H1 (cell line): ENCODE results near the gene OR52M1.

Experiments
- CEBPB ChIP-seq: IDR thresholded peaks from 2 replicates; pipeline ENCODE4 v1.6.1; 2012; ENCODE audit warnings: low read depth, low read length
- EP300 ChIP-seq, 2 experiments: IDR thresholded peaks; 1 replicate in 1 of 2; 2 replicates in 1 of 2; pipeline ENCODE4 v1.6.1; 2011 to 2012; ENCODE audit warnings: low read depth in 2 of 2, low read length in 2 of 2, mild to moderate bottlenecking in 2 of 2, borderline replicate concordance in 1 of 2, inconsistent platforms in 1 of 2, moderate library complexity in 1 of 2
- EZH2 ChIP-seq: fragments of 200-600 bp; sonication (generic); IDR thresholded peaks from 2 replicates; pipeline ENCODE4 v1.7.1; 2012; ENCODE audit warnings: low read depth, mild to moderate bottlenecking, moderate library complexity, low read length, inconsistent platforms; ENCODE audit not compliant: severe bottlenecking
- JUN ChIP-seq: IDR thresholded peaks from 2 replicates; pipeline ENCODE4 v1.6.1; 2011; ENCODE audit warnings: low read depth, mild to moderate bottlenecking, improper control_type of control experiment, low read length
- KDM1A ChIP-seq: fragments of 200-600, 300-600 bp; sonication (generic); IDR thresholded peaks from 2 replicates; pipeline ENCODE4 v1.7.1; 2016; ENCODE audit warnings: mild to moderate bottlenecking, low read length, borderline replicate concordance
- NRF1 ChIP-seq: IDR thresholded peaks from 2 replicates; pipeline ENCODE4 v1.6.1; 2011; ENCODE audit warnings: mild to moderate bottlenecking, low read depth, low read length, improper control_type of control experiment
- SP1 ChIP-seq: IDR thresholded peaks from 2 replicates; pipeline ENCODE4 v1.6.1; 2011; ENCODE audit warnings: low read depth, low read length
- TAF1 ChIP-seq: IDR thresholded peaks from 2 replicates; pipeline ENCODE4 v1.6.1; 2011; ENCODE audit warnings: mild to moderate bottlenecking, low read depth, low read length
- YY1 ChIP-seq: IDR thresholded peaks from 2 replicates; pipeline ENCODE4 v1.6.1; 2011; ENCODE audit warnings: low read depth, mild to moderate bottlenecking, low read length
- TF ChIP-seq, protein P1 (sequence below), 3 experiments: IDR thresholded peaks; 1 replicate in 2 of 3; 2 replicates in 1 of 3; pipeline versions ENCODE4 v1.5.1 to v1.6.1; 2011; ENCODE audit warnings: low read length in 3 of 3, mild to moderate bottlenecking in 3 of 3, inconsistent platforms in 2 of 3, low read depth in 1 of 3, moderate library complexity in 1 of 3; ENCODE audit not compliant: insufficient read depth in 1 of 3; ENCODE audit errors: control extremely low read depth in 1 of 3

- TF ChIP-seq EZH2: no peak
- no peak for TF ChIP-seq SP1
- TF ChIP-seq, protein P1, sequence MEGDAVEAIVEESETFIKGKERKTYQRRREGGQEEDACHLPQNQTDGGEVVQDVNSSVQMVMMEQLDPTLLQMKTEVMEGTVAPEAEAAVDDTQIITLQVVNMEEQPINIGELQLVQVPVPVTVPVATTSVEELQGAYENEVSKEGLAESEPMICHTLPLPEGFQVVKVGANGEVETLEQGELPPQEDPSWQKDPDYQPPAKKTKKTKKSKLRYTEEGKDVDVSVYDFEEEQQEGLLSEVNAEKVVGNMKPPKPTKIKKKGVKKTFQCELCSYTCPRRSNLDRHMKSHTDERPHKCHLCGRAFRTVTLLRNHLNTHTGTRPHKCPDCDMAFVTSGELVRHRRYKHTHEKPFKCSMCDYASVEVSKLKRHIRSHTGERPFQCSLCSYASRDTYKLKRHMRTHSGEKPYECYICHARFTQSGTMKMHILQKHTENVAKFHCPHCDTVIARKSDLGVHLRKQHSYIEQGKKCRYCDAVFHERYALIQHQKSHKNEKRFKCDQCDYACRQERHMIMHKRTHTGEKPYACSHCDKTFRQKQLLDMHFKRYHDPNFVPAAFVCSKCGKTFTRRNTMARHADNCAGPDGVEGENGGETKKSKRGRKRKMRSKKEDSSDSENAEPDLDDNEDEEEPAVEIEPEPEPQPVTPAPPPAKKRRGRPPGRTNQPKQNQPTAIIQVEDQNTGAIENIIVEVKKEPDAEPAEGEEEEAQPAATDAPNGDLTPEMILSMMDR (IDR thresholded peaks at IDR 0.05; ENCODE audit: control extremely low read depth in 1 of 3, insufficient read depth in 1 of 3, low read depth in 1 of 3, low read length in 3 of 3): no peak
- no peak for TF ChIP-seq KDM1A
- no peak for TF ChIP-seq YY1
- no peak for TF ChIP-seq TAF1
- TF ChIP-seq EP300 (IDR thresholded peaks at IDR 0.05; ENCODE audit: borderline replicate concordance in 1 of 2, low read depth in 2 of 2, low read length in 2 of 2): no peak
- no peak for TF ChIP-seq NRF1
- TF ChIP-seq JUN: no peak
- no peak for TF ChIP-seq CEBPB
Measured at GRCh38 chr11:4522752-4523151, 22.2 kb upstream of the OR52M1 start.
